ENCODE data around the gene PIK3R3. TPM values are rescaled to one million over a fixed set of nuclear protein-coding genes. Genes with fewer than 3 reads are reported as not detected.

Gene PIK3R3
- total and polyA plus RNA-seq, 9 of the 15 experiments (the other 6 are each of a cell fraction or from before 2014, with no cell fraction given) = 1.4 to 7.7 (median 4.6) TPM

GRCh38 chr1:46113948-46114347 lies 18.5 kb downstream of the PIK3R3 start:
- no peaks in the 10 kb centered on the region for H4K20me1 ChIP-seq (replicated peaks; ENCODE audit: control insufficient read depth, insufficient read depth, low read length)
- FAIRE-seq = peak; percentile 26
- H3K4me1 ChIP-seq (replicated peaks in 1 of 2; ENCODE audit: control insufficient read depth in 2 of 2, insufficient read depth in 2 of 2, low read length in 2 of 2) = peaks cover 7 to 11% of the 10 kb centered on the region in 2 experiments; a peak in 4 of 5 replicates
- no peaks in the 10 kb centered on the region for H3K9me3 ChIP-seq (replicated peaks; ENCODE audit: control insufficient read depth, insufficient read depth, low read depth, low read length)
- ChIA-PET POLR2A (interaction anchor here (0.5 to 2.8 kb wide), 4 partner anchors 18 to 285 kb away, joined by 3 to 9 read pairs (median 3); partner anchors contain the start of gene PIK3R3), CTCF (ENCODE audit: low intra/inter-chr PET ratio) (no interaction called here)
- no peak overlapping the region for H3K9ac ChIP-seq (ENCODE audit: insufficient read depth in 1 of 2, low read depth in 2 of 2, low read length in 2 of 2)
- no peaks in the 10 kb centered on the region for H3K9me1 ChIP-seq (ENCODE audit: control insufficient read depth, insufficient read depth, low read length)
- peak overlapping the region; percentile 27; the same call in 2 of the 3 replicates for H3K27ac ChIP-seq (ENCODE audit: extremely low read depth, low read depth, low read length)
- peak in 3 of 4 experiments; percentile 19 to 42 (median 32) for DNase-seq (ENCODE audit: extremely low read depth in 1 of 4, low spot score in 3 of 4)
- 43% methylated on average over 5 of the region's 5 CpGs for WGBS (ENCODE audit: insufficient coverage, low coverage, missing lambda C conversion rate)
- intact Hi-C loops (cut with micrococcal nuclease) = no loop called here
- in situ Hi-C loops (cut with MboI) = no loop called here
- peak overlapping the region; percentile 11; the same call in 1 of the 2 replicates for H3K4me2 ChIP-seq (ENCODE audit: insufficient read depth, low read length)
- peak overlapping the region; percentile 66 for H2AFZ ChIP-seq (ENCODE audit: low read depth, low read length)
- H3K4me3 ChIP-seq = no peak overlapping the region
- H3K79me2 ChIP-seq (ENCODE audit: control insufficient read depth, insufficient read depth, low read length) = no peaks in the 10 kb centered on the region
- ATAC-seq = peak; percentile 80
- H3K36me3 ChIP-seq (ENCODE audit: control insufficient read depth, insufficient read depth, low read length) = no peaks in the 10 kb centered on the region
- BruUV-seq (replicated peaks) = no TSS peak
- no peaks in the 10 kb centered on the region for H3K27me3 ChIP-seq (ENCODE audit: control insufficient read depth in 2 of 2, insufficient read depth in 2 of 2, low read length in 2 of 2)
- no peak for TF ChIP-seq CREB3 (tag; conservative IDR thresholded peaks at IDR 0.05; ENCODE audit: low read depth)
- TF ChIP-seq BACH1 (tag; IDR thresholded peaks at IDR 0.05) = 0 out of 2 replicates have a peak, but pooled peaks have one; percentile 36
- 0 out of 2 replicates have a peak, but pooled peaks have one; percentile 36 for TF ChIP-seq KLF1 (tag; IDR thresholded peaks at IDR 0.05)
- TF ChIP-seq RAD51 (IDR thresholded peaks at IDR 0.05; ENCODE audit: borderline replicate concordance, low read depth) = peak; percentile 87
- TF ChIP-seq CEBPG (CRISPR knock-in tag; IDR thresholded peaks at IDR 0.05) = no peak
- TF ChIP-seq CEBPG (tag; conservative IDR thresholded peaks at IDR 0.05 in 1 of 2, IDR thresholded peaks at IDR 0.05 in 1 of 2) = peak; percentile 27 to 73; a peak in 2 of 4 replicates
- peak; percentile 78 for TF ChIP-seq BHLHE40 (IDR thresholded peaks at IDR 0.05; ENCODE audit: low read length)
- TF ChIP-seq FOXJ2 (tag; IDR thresholded peaks at IDR 0.05) = 0 out of 2 replicates have a peak, but pooled peaks have one; percentile 60
- TF ChIP-seq YY1 (IDR thresholded peaks at IDR 0.05; ENCODE audit: borderline replicate concordance in 1 of 3, control insufficient read depth in 1 of 3, extremely low read depth in 1 of 3, insufficient read depth in 3 of 3, insufficient read length in 1 of 3, insufficient replicate concordance in 2 of 3, low read depth in 1 of 3, low read length in 2 of 3) = no peak
- no peak for TF ChIP-seq RBM25 (IDR thresholded peaks at IDR 0.05; ENCODE audit: low read depth, low read length, severe bottlenecking)
- no peak for TF ChIP-seq NR2C2 (CRISPR knock-in tag; IDR thresholded peaks at IDR 0.05)
- TF ChIP-seq NR2C2 (tag; IDR thresholded peaks at IDR 0.05) = 0 out of 2 replicates have a peak, but pooled peaks have one; percentile 25
- TF ChIP-seq ZNF197 (CRISPR knock-in tag; IDR thresholded peaks at IDR 0.05; ENCODE audit: low read depth) = no peak
- peak; percentile 18; the same call in 1 of the 2 replicates for TF ChIP-seq CXXC5 (CRISPR knock-in tag; IDR thresholded peaks at IDR 0.05)
- peak; percentile 81; the same call in 1 of the 2 replicates for TF ChIP-seq ZNF12 (CRISPR knock-in tag; IDR thresholded peaks at IDR 0.05)
- 0 out of 2 replicates have a peak, but pooled peaks have one; percentile 11 for TF ChIP-seq POLR2H (tag; IDR thresholded peaks at IDR 0.05; ENCODE audit: low read depth)
- TF ChIP-seq TFE3 (CRISPR knock-in tag; IDR thresholded peaks at IDR 0.05) = peak; percentile 30; the same call in 1 of the 2 replicates
- TF ChIP-seq USF1 (CRISPR knock-in tag; IDR thresholded peaks at IDR 0.05) = peak; percentile 95

Data from K562 (cell line).